Trophoblast cell (in vitro differentiated cells and primary cell): ENCODE measurements around the gene PTPRN2.

Source experiments
- DNase-seq, 2 donors: peaks; one replicate each; pipeline ENCODE4 v3.0.0-alpha.2; 2016
- H2AFZ ChIP-seq: 2 replicates; pipeline ENCODE4 v1.6.1; 2013; ENCODE audit warnings: low read length, moderate library complexity, mild to moderate bottlenecking; ENCODE audit not compliant: insufficient read depth, poor library complexity
- H2AK5ac ChIP-seq: 2 replicates; pipeline ENCODE4 v1.6.1; 2013; ENCODE audit warnings: mild to moderate bottlenecking, low read length
- H2BK120ac ChIP-seq: 2 replicates; pipeline ENCODE4 v1.6.1; 2013; ENCODE audit warnings: low read length, mild to moderate bottlenecking, moderate library complexity; ENCODE audit not compliant: insufficient read depth, poor library complexity
- H2BK12ac ChIP-seq: 2 replicates; pipeline ENCODE4 v1.6.1; 2013; ENCODE audit warnings: mild to moderate bottlenecking, low read length, moderate library complexity
- H2BK5ac ChIP-seq: 2 replicates; pipeline ENCODE4 v1.6.1; 2013; ENCODE audit warnings: low read length, low read depth, moderate library complexity, mild to moderate bottlenecking; ENCODE audit not compliant: poor library complexity
- H3K14ac ChIP-seq: 2 replicates; pipeline ENCODE4 v1.6.1; 2013; ENCODE audit warnings: mild to moderate bottlenecking, low read length
- H3K18ac ChIP-seq: 2 replicates; pipeline ENCODE4 v1.6.1; 2013; ENCODE audit warnings: mild to moderate bottlenecking, low read length
- H3K23ac ChIP-seq: 2 replicates; pipeline ENCODE4 v1.6.1; 2013; ENCODE audit warnings: low read length
- H3K27ac ChIP-seq: 2 replicates; pipeline ENCODE4 v1.5.1; 2013; ENCODE audit warnings: low read depth, mild to moderate bottlenecking, inconsistent platforms, low read length, moderate library complexity
- H3K27me3 ChIP-seq: 2 replicates; pipeline ENCODE4 v1.6.1; 2013; ENCODE audit warnings: inconsistent platforms, mild to moderate bottlenecking, low read length, moderate library complexity; ENCODE audit not compliant: insufficient read depth
- H3K36me3 ChIP-seq, 2 experiments: 1 replicate in 1 of 2; 2 replicates in 1 of 2; pipeline ENCODE4 v1.6.1; 2013; ENCODE audit warnings: low read length in 2 of 2, mild to moderate bottlenecking in 2 of 2, moderate library complexity in 1 of 2; ENCODE audit not compliant: insufficient read depth in 2 of 2, control insufficient read depth in 1 of 2
- H3K4ac ChIP-seq: 2 replicates; pipeline ENCODE4 v1.6.1; 2013; ENCODE audit warnings: low read depth, mild to moderate bottlenecking, low read length, moderate library complexity
- H3K4me1 ChIP-seq, 2 experiments: 1 replicate in 1 of 2; 2 replicates in 1 of 2; pipeline ENCODE4 v1.6.1; 2013; ENCODE audit warnings: low read length in 2 of 2, mild to moderate bottlenecking in 2 of 2, moderate library complexity in 1 of 2; ENCODE audit not compliant: insufficient read depth in 2 of 2, control insufficient read depth in 1 of 2
- H3K4me2 ChIP-seq: 2 replicates; pipeline ENCODE4 v1.6.1; 2013; ENCODE audit warnings: inconsistent platforms, mild to moderate bottlenecking, low read length, moderate library complexity
- H3K4me3 ChIP-seq: 2 replicates; pipeline ENCODE4 v1.5.1; 2013; ENCODE audit warnings: mild to moderate bottlenecking, low read depth, low read length, inconsistent platforms
- H3K79me1 ChIP-seq: one replicate; pipeline ENCODE4 v1.6.1; 2013; ENCODE audit warnings: low read length
- H3K79me2 ChIP-seq: 2 replicates; pipeline ENCODE4 v1.6.1; 2013; ENCODE audit warnings: low read length, mild to moderate bottlenecking; ENCODE audit not compliant: control insufficient read depth, insufficient read depth, poor library complexity
- H3K9ac ChIP-seq: 2 replicates; pipeline ENCODE4 v1.6.1; 2013; ENCODE audit warnings: mild to moderate bottlenecking, low read length
- H3K9me3 ChIP-seq: 2 replicates; pipeline ENCODE4 v1.6.1; 2013; ENCODE audit warnings: low read depth, mild to moderate bottlenecking, control low read depth, inconsistent platforms, low read length; ENCODE audit not compliant: insufficient read depth
- H4K12ac ChIP-seq: 2 replicates; pipeline ENCODE4 v1.6.1; 2013; ENCODE audit warnings: low read depth, mild to moderate bottlenecking, low read length, moderate library complexity
- H4K8ac ChIP-seq: 2 replicates; pipeline ENCODE4 v1.6.1; 2013; ENCODE audit warnings: low read depth, mild to moderate bottlenecking, low read length, moderate library complexity
- H4K91ac ChIP-seq: one replicate; pipeline ENCODE4 v1.6.1; 2013; ENCODE audit warnings: low read depth, mild to moderate bottlenecking, low read length, moderate library complexity
- WGBS: extraction: QIAGEN DNeasy Blood & Tissue Kit; methylation state at CpG from one replicate; pipeline ENCODE4 v1.1.7; 2013; ENCODE audit warnings: missing lambda C conversion rate; ENCODE audit not compliant: insufficient read length, insufficient coverage; ENCODE audit errors: extremely low coverage; 5-methylcytosine and 5-hydroxymethylcytosine counted together

Gene PTPRN2

GRCh38 chr7:158019726-158020705, 567.6 kb downstream of the PTPRN2 start:
- no peak overlapping the region for H2AFZ ChIP-seq
- no CpG with 5 or more reads among the region's 27 CpGs for WGBS
- no peak overlapping the region for H4K12ac ChIP-seq
- no peaks in the 10 kb centered on the region for H3K4me1 ChIP-seq
- H3K36me3 ChIP-seq, result no peaks in the 10 kb centered on the region
- H3K79me1 ChIP-seq, result no peaks in the 10 kb centered on the region
- no peak overlapping the region for H4K8ac ChIP-seq
- H3K4ac ChIP-seq, result no peak overlapping the region
- H3K4me3 ChIP-seq, result no peak overlapping the region
- no peak overlapping the region for H2BK5ac ChIP-seq
- no peak for DNase-seq
- H4K91ac ChIP-seq, result no peak overlapping the region
- H3K18ac ChIP-seq, result no peak overlapping the region
- no peak overlapping the region for H2BK12ac ChIP-seq
- H3K9me3 ChIP-seq, result peaks cover 2% of the 10 kb centered on the region
- no peaks in the 10 kb centered on the region for H3K79me2 ChIP-seq
- H3K27ac ChIP-seq, result no peak overlapping the region
- H3K27me3 ChIP-seq, result peaks cover 8% of the 10 kb centered on the region
- H3K4me2 ChIP-seq, result no peak overlapping the region
- no peak overlapping the region for H3K23ac ChIP-seq
- H3K14ac ChIP-seq, result no peak overlapping the region
- no peak overlapping the region for H2AK5ac ChIP-seq
- H3K9ac ChIP-seq, result no peak overlapping the region
- no peak overlapping the region for H2BK120ac ChIP-seq

- DNase-seq, result no peak
- H2AK5ac ChIP-seq, result no peak overlapping the region
- H3K27me3 ChIP-seq, result peaks cover 8% of the 10 kb centered on the region
- H2BK5ac ChIP-seq, result no peak overlapping the region
- no peak overlapping the region for H3K4me2 ChIP-seq
- no peak overlapping the region for H4K8ac ChIP-seq
- H3K4me1 ChIP-seq, result no peaks in the 10 kb centered on the region
- H4K91ac ChIP-seq, result no peak overlapping the region
- no peak overlapping the region for H2BK120ac ChIP-seq
- H3K23ac ChIP-seq, result no peak overlapping the region
- H3K4ac ChIP-seq, result no peak overlapping the region
- no peak overlapping the region for H3K4me3 ChIP-seq
- no peak overlapping the region for H3K18ac ChIP-seq
- H3K79me2 ChIP-seq, result no peaks in the 10 kb centered on the region
- no peaks in the 10 kb centered on the region for H3K36me3 ChIP-seq
- peaks cover 3% of the 10 kb centered on the region for H3K9me3 ChIP-seq
- WGBS, result no CpG with 5 or more reads among the region's 20 CpGs
- H2AFZ ChIP-seq, result no peak overlapping the region
- H3K27ac ChIP-seq, result no peak overlapping the region
- H2BK12ac ChIP-seq, result no peak overlapping the region
- H3K9ac ChIP-seq, result no peak overlapping the region
- no peaks in the 10 kb centered on the region for H3K79me1 ChIP-seq
- H3K14ac ChIP-seq, result no peak overlapping the region
- no peak overlapping the region for H4K12ac ChIP-seq
Observed at GRCh38 chr7:158018971-158019645, 568.5 kb downstream of the PTPRN2 start.

DNA sequence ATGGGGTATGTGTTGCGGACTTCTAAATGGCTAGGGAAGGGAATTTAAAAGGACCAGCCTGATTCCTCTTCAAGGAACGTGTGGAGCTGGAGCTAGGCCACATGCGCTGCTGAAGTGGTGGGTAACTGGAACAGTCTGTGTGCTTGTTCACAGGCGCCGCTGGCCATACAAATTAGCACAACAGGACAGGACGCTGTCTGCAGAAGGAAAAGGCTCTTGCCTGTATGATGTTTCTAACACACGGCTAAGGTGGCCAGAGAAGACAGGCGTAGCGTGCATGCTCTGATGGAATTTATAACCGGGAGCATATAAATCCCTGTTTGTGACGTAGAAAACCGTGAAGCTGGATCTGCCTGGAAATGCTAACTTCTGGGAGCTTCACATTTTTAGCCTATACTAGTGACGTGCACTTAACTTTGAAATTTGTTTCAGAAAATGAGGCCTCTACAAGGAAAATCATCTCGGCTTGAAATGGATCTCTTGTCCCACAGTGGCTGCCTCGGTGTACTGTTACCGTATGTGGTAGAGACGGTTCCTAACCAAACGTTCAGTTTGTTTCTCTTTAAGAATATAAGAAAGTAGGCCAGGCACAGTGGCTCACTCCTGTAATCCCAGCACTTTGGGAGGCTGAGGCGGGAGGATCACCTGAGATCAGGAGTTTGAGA, 569.4 kb downstream of the PTPRN2 start:
- H2BK12ac ChIP-seq, result no peak overlapping the region
- H3K79me2 ChIP-seq, result no peaks in the 10 kb centered on the region
- no peak overlapping the region for H3K4me2 ChIP-seq
- H4K8ac ChIP-seq, result no peak overlapping the region
- peaks cover 4% of the 10 kb centered on the region for H3K9me3 ChIP-seq
- no peaks in the 10 kb centered on the region for H3K79me1 ChIP-seq
- no peak overlapping the region for H3K9ac ChIP-seq
- no peak overlapping the region for H3K14ac ChIP-seq
- no peak overlapping the region for H3K4me3 ChIP-seq
- H3K23ac ChIP-seq, result no peak overlapping the region
- no peak overlapping the region for H2AFZ ChIP-seq
- H4K12ac ChIP-seq, result no peak overlapping the region
- H2BK120ac ChIP-seq, result no peak overlapping the region
- H3K36me3 ChIP-seq, result no peaks in the 10 kb centered on the region
- no peak overlapping the region for H2BK5ac ChIP-seq
- no peak for DNase-seq
- WGBS, result no CpG with 5 or more reads among the region's 19 CpGs
- H3K27me3 ChIP-seq, result peaks cover 8% of the 10 kb centered on the region
- no peak overlapping the region for H4K91ac ChIP-seq
- H2AK5ac ChIP-seq, result no peak overlapping the region
- H3K27ac ChIP-seq, result no peak overlapping the region
- H3K18ac ChIP-seq, result no peak overlapping the region
- H3K4me1 ChIP-seq, result no peaks in the 10 kb centered on the region
- no peak overlapping the region for H3K4ac ChIP-seq
